ENCODE measurements around the gene GGT6.

Gene GGT6

GRCh38 chr17:4550534-4551039, 9.8 kb downstream of the GGT6 start:
- no peak for DNase-seq

GRCh38 chr17:4549781-4550533, 10.4 kb downstream of the GGT6 start:
- no peak for DNase-seq

GRCh38 chr17:4548721-4549531, 11.5 kb downstream of the GGT6 start:
- DNase-seq = no peak

GRCh38 chr17:4548061-4548461, 12.3 kb downstream of the GGT6 start:
- no peak for DNase-seq

GRCh38 chr17:4547118-4547906, 13.1 kb downstream of the GGT6 start:
- no peak for DNase-seq

GRCh38 chr17:4545217-4545951, 15.0 kb downstream of the GGT6 start:
- no peak for DNase-seq

GRCh38 chr17:4544951-4545216, 15.5 kb downstream of the GGT6 start:
- no peak for DNase-seq

- no peak for DNase-seq
Observed at GRCh38 chr17:4544135-4544950, 16.0 kb downstream of the GGT6 start.

GRCh38 chr17:4543557-4544026, 16.8 kb downstream of the GGT6 start:
- no peak for DNase-seq

- DNase-seq = no peak
Observed at GRCh38 chr17:4542726-4543191, 17.6 kb downstream of the GGT6 start.

GRCh38 chr17:4542003-4542725, 18.2 kb downstream of the GGT6 start:
- DNase-seq = no peak

- DNase-seq = no peak
Observed at GRCh38 chr17:4541328-4542002, 18.9 kb downstream of the GGT6 start.

- no peak for DNase-seq
Observed at GRCh38 chr17:4540687-4541327, 19.6 kb downstream of the GGT6 start.

GRCh38 chr17:4540224-4540651, 20.1 kb downstream of the GGT6 start:
- DNase-seq = no peak

- no peak for DNase-seq
Observed at GRCh38 chr17:4539576-4540223, 20.7 kb downstream of the GGT6 start.

GRCh38 chr17:4539025-4539424, 21.4 kb downstream of the GGT6 start:
- no peak for DNase-seq

GRCh38 chr17:4538236-4539002, 22.0 kb downstream of the GGT6 start:
- DNase-seq = no peak

Measured in NCI-H1092 treated with DMSO at 0.1 percent for 48 hours (cell line).